Activated CD4-positive, CD25-positive, alpha-beta regulatory T cell treated with anti-CD3 and anti-CD28 coated beads, Interleukin-2, amount 50 U/mL, for 16 hours (primary cell): ENCODE measurements around the gene NGF.

Experiments used
- DNase-seq: peaks from one replicate; pipeline ENCODE4 v3.0.0-alpha.2; 2020; ENCODE audit warnings: low read depth, low spot score

NGF gene

GRCh38 chr1:115239148-115239422, 99.0 kb downstream of the NGF start:
- no peak for DNase-seq

DNA sequence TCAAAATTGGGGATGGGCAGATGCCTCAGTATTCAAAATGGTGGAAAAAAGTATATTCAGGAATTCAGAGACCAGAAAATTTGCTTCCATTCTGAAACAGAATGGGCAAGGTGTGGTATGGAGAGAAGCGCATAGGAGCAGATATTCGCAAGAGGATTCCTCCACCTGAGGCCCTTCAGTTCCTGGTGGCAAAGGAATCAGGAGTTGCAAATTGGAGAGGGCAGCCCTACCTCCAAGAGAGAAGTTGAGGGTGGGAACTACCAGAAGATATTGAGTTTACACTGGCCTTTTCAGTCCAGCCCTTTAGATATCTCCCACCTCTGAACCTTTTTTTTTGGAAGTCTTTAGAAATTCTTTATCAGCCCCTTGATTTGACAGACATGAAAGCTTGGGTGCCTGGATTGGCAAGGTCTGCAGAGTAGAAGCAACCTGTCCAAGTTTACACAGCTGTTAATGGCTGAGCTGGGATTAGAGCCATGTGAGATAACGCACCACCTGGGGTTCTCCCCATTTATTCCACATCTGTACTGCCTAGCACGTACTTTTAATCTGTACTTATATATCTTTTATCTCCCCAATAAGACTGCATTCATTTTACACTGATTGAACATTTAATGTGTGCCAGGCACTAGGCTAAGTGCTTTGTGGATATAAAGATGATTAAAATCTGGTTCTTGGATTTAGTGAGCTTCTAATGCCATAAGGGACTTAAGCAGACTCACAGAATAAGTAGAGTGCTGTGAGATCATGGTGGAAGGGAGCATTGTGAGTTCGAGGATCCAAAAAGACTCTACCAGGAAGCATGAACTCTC, 99.5 kb downstream of the NGF start:
- no peak for DNase-seq

DNA sequence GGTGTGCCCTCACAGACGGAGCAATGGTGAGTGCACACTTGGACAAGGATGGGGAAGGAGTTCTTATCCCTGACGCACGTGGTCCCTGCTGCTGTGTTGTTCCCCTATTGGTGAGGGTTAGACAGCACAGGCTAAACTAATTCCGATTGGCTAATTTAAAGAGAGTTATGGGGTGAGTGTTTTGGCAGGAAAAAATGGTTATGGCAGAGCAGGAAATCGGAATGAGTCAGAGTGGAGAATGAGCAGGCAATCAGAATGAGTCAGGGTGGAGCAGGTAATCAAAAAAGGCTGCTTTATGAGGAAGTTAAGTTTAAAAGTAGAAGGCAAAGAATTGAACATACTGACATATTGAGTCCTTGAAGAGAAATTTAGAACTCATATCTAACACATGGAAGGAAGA, 100.5 kb downstream of the NGF start:
- no peak for DNase-seq

DNA sequence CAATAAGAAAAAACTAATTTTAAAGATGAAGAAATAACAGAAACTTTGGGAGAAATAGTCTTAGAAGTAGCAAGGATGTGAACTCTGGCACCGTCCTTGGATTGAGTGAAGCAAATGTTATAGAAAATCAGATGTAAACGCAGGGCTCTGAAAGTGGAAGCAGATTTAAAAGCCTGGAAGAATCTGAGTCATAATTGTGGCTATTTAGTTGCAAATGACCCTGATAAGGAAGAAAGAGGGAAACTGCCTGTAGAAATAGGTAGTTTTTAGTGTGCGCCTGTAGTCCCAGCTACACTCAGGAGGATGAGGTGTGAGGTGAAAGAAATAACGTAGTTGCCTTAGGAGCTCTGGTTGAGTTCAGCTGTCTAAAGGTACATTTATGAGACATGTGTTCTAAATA, 101.0 kb downstream of the NGF start:
- DNase-seq = no peak
